K562 (cell line): ENCODE measurements around the gene VAMP8. TPM values are rescaled to one million over a fixed set of nuclear protein-coding genes. Genes with fewer than 3 reads are reported as not detected.

ENCODE experiments used
- GABPB2 ChIP-seq: fragments of 250-450 bp; sonication (Bioruptor Pico); conservative IDR thresholded peaks from 2 replicates; pipeline ENCODE4 v1.5.1; 2021; ENCODE audit warnings: mild to moderate bottlenecking
- GTF2F1 ChIP-seq: IDR thresholded peaks from 2 replicates; pipeline ENCODE4 v1.6.1; 2011; ENCODE audit warnings: low read depth, low read length, improper control_type of control experiment
- MAX ChIP-seq: sonication (generic); formaldehyde crosslinking; IDR thresholded peaks from 2 replicates; pipeline ENCODE4 v1.9.0; 2022; ENCODE audit warnings: mild to moderate bottlenecking, missing genetic modification reagents
- RCOR1 ChIP-seq, 2 experiments: IDR thresholded peaks; 2 replicates each; pipeline ENCODE4 v1.6.1; 2012; ENCODE audit warnings: low read depth in 2 of 2, low read length in 2 of 2, borderline replicate concordance in 1 of 2, improper control_type of control experiment in 1 of 2
- YY1 ChIP-seq, 3 experiments: IDR thresholded peaks; 2 replicates each; pipeline ENCODE4 v1.6.1; 2011; ENCODE audit warnings: low read length in 2 of 3, mild to moderate bottlenecking in 2 of 3, moderate library complexity in 2 of 3, borderline replicate concordance in 1 of 3, control low read depth in 1 of 3, low read depth in 1 of 3; ENCODE audit not compliant: insufficient read depth in 3 of 3, insufficient replicate concordance in 2 of 3, control insufficient read depth in 1 of 3, insufficient read length in 1 of 3; ENCODE audit errors: extremely low read depth in 1 of 3
- ZNF445 ChIP-seq: fragments of 250-450 bp; sonication (Bioruptor Pico); IDR thresholded peaks from 2 replicates; pipeline ENCODE4 v1.4.0; 2020; ENCODE audit warnings: low read depth, mild to moderate bottlenecking, moderate library complexity
- polyA plus RNA-seq, 8 experiments: library from polyadenylated mRNA; depleted of rRNA in 4 of 8; stranded (reverse) in 5 of 8; unstranded in 3 of 8; fragments of >200 nt; fragmentation: Nextera tagmentation in 2 of 8; fragmentation: Illumina TruSeq in 1 of 8; extraction: Ambion mirVana in 2 of 8; extraction: Trizol in 1 of 8; gene quantifications; 2 replicates each; pipeline versions ENCODE4 v1.2.1 to v1.2.3, GENCODE V29; 2011 to 2014; ENCODE audit warnings: inconsistent platforms in 1 of 8, missing spikeins in 1 of 8
- total RNA-seq, 7 experiments: library from RNA; depleted of rRNA in 6 of 7; stranded (reverse); fragments of >200 nt in 6 of 7; fragmentation: Illumina TruSeq in 2 of 7; extraction: Trizol in 2 of 7; gene quantifications; 2 replicates each; pipeline versions ENCODE4 v1.2.1 to v1.2.3, GENCODE V29; 2011 to 2021; ENCODE audit warnings: low replicate concordance in 1 of 7

VAMP8 gene
- total and polyA plus RNA-seq, 9 of the 15 experiments (the other 6 are each of a cell fraction or from before 2014, with no cell fraction given), result 107 to 571 (median 248) TPM

- TF ChIP-seq GABPB2 (CRISPR knock-in tag), result no peak
- peak in 2 of 3 experiments; percentile 61 to 76 for TF ChIP-seq YY1 (IDR thresholded peaks at IDR 0.05; ENCODE audit: borderline replicate concordance in 1 of 3, control insufficient read depth in 1 of 3, extremely low read depth in 1 of 3, insufficient read depth in 3 of 3, insufficient read length in 1 of 3, insufficient replicate concordance in 2 of 3, low read depth in 1 of 3, low read length in 2 of 3)
- TF ChIP-seq RCOR1 (IDR thresholded peaks at IDR 0.05; ENCODE audit: borderline replicate concordance in 1 of 2, low read depth in 2 of 2, low read length in 2 of 2), result no peak; a peak in 1 of 4 replicates
- 0 out of 2 replicates have a peak, but pooled peaks have one; percentile 75 for TF ChIP-seq GTF2F1
- no peak for TF ChIP-seq ZNF445 (CRISPR knock-in tag)
- TF ChIP-seq MAX (CRISPR knock-in tag), result 0 out of 2 replicates have a peak, but pooled peaks have one; percentile 15
- TF ChIP-seq, all 486 proteins: peak for 116
These were observed 34.6 kb downstream of the VAMP8 start, which contains the start of gene C2orf68 (continued) for GRCh38 chr2:85611705-85612587.
